Common myeloid progenitor, CD34-positive (primary cell): ENCODE data around the gene CACNA2D2.

Experiments
- CTCF ChIA-PET: fragments of 350-600 bp; sonication (Branson Sonifier 250); formaldehyde crosslinking; loops from one replicate; lab custom pipeline; 2021; ENCODE audit warnings: antibody characterized with exemption; lab: Charles Lee
- POLR2A ChIA-PET: fragments of 350-600 bp; sonication (Branson Sonifier 250); formaldehyde crosslinking; loops from one replicate; lab custom pipeline; 2021; ENCODE audit warnings: antibody characterized with exemption; lab: Charles Lee
- DNase-seq, 3 donors: peaks; one replicate each; pipeline versions ENCODE4 v3.0.0 to v3.0.0-alpha.2; 2013
- H3K27ac ChIP-seq, 2 experiments: 1 replicate in 1 of 2; 2 replicates in 1 of 2; pipeline ENCODE4 v1.7.0; 2013; ENCODE audit warnings: inconsistent platforms in 2 of 2, low read length in 2 of 2, mild to moderate bottlenecking in 2 of 2, low read depth in 1 of 2, moderate library complexity in 1 of 2; ENCODE audit not compliant: severe bottlenecking in 2 of 2, insufficient read depth in 1 of 2, poor library complexity in 1 of 2
- H3K27me3 ChIP-seq, 5 experiments: replicated peaks in 2 of 5; 1 replicate in 3 of 5; 2 replicates in 2 of 5; pipeline versions ENCODE4 v1.6.1 to v1.7.0; 2013; ENCODE audit warnings: low read length in 4 of 5, mild to moderate bottlenecking in 2 of 5, moderate library complexity in 2 of 5, inconsistent platforms in 1 of 5; ENCODE audit not compliant: insufficient read depth in 5 of 5, control insufficient read depth in 4 of 5
- H3K36me3 ChIP-seq, 4 experiments: 1 replicate in 2 of 4; 2 replicates in 2 of 4; pipeline versions ENCODE4 v1.6.1 to v1.7.0; 2013; ENCODE audit warnings: low read length in 3 of 4, control low read depth in 1 of 4, mild to moderate bottlenecking in 1 of 4; ENCODE audit not compliant: control insufficient read depth in 4 of 4, insufficient read depth in 4 of 4
- H3K4me1 ChIP-seq, 4 experiments: 1 replicate in 3 of 4; 2 replicates in 1 of 4; pipeline versions ENCODE4 v1.6.1 to v1.7.1; 2013; ENCODE audit warnings: low read length in 3 of 4, mild to moderate bottlenecking in 3 of 4, control low read depth in 1 of 4, inconsistent platforms in 1 of 4, moderate library complexity in 1 of 4; ENCODE audit not compliant: control insufficient read depth in 4 of 4, insufficient read depth in 4 of 4; ENCODE audit errors: control extremely low read depth in 1 of 4
- H3K4me3 ChIP-seq, 7 experiments: 1 replicate in 4 of 7; 2 replicates in 3 of 7; pipeline versions ENCODE4 v1.5.1 to v1.7.0; 2013; ENCODE audit warnings: mild to moderate bottlenecking in 7 of 7, low read length in 6 of 7, moderate library complexity in 6 of 7, inconsistent platforms in 2 of 7, low read depth in 2 of 7, control low read depth in 1 of 7; ENCODE audit not compliant: insufficient read depth in 4 of 7, control insufficient read depth in 1 of 7; ENCODE audit errors: extremely low read depth in 1 of 7
- H3K9me3 ChIP-seq, 5 experiments: 1 replicate in 4 of 5; 2 replicates in 1 of 5; pipeline versions ENCODE4 v1.6.1 to v1.7.1; 2013; ENCODE audit warnings: low read length in 4 of 5, mild to moderate bottlenecking in 2 of 5, inconsistent platforms in 1 of 5, low read depth in 1 of 5, moderate library complexity in 1 of 5; ENCODE audit not compliant: control insufficient read depth in 4 of 5, insufficient read depth in 2 of 5; ENCODE audit errors: control extremely low read depth in 1 of 5
- WGBS: methylation state at CpG from one replicate; pipeline ENCODE4 v1.1.5; 2013; ENCODE audit not compliant: insufficient coverage; 5-methylcytosine and 5-hydroxymethylcytosine counted together

Gene CACNA2D2

GRCh38 chr3:50359760-50360110, 143.7 kb downstream of the CACNA2D2 start:
- Histone ChIP-seq H3K4me1 (peaks cover 11 to 44% (median 42%) of the 10 kb centered on the region in 4 experiments), H3K27me3 (peaks cover 0 to 4% (median 0%) of the 10 kb centered on the region in 5 experiments), H3K36me3 (peaks cover 0 to 37% (median 22%) of the 10 kb centered on the region in 4 experiments), H3K9me3 (no peaks in the 10 kb centered on the region), H3K27ac (no peak overlapping the region), H3K4me3 (peak overlapping the region in 6 of 7 experiments; percentile 73 to 95 (median 84))
- ChIA-PET CTCF (interaction anchor here (1.3 kb wide), 1 partner anchor 11 kb away, joined by 4 read pairs; no protein-coding TSS in a partner anchor), POLR2A (interaction anchor here (1.3 kb wide), 1 partner anchor 23 kb away, joined by 4 read pairs; no protein-coding TSS in a partner anchor)
- DNase-seq: no peak
- 22% methylated on average over 7 of the region's 8 CpGs for WGBS

- H3K9me3 ChIP-seq: no peaks in the 10 kb centered on the region
- DNase-seq: peak; percentile 97 to 99 (median 98)
- H3K4me3 ChIP-seq: peak within 1 kb of the TSS; percentile 52 to 95 (median 83)
- ChIA-PET POLR2A (interaction anchor here (0.6 to 1.3 kb wide), 2 partner anchors 22 to 124 kb away, joined by 3 to 4 read pairs; no protein-coding TSS in a partner anchor), CTCF (interaction anchor here (1.3 kb wide), 1 partner anchor 11 kb away, joined by 4 read pairs; no protein-coding TSS in a partner anchor)
- H3K4me1 ChIP-seq: peaks cover 11 to 38% (median 36%) of the 10 kb centered on the region in 4 experiments
- H3K36me3 ChIP-seq: peaks cover 0 to 43% (median 28%) of the 10 kb centered on the region in 4 experiments
- H3K27me3 ChIP-seq: peaks cover 0 to 3% (median 0%) of the 10 kb centered on the region in 5 experiments
- H3K27ac ChIP-seq: peak within 1 kb of the TSS; percentile 89 to 95
- 2% methylated on average over 60 of the region's 64 CpGs for WGBS
Measured at GRCh38 chr3:50358911-50359759, 144.3 kb downstream of the CACNA2D2 start, which contains the start of gene TMEM115. Gene TMEM115 (minus strand): TSS chr3:50359521. CDS start chr3:50359063, 458 bp downstream.

- DNase-seq: no peak
- Histone ChIP-seq H3K36me3 (peaks cover 0 to 50% (median 34%) of the 10 kb centered on the region in 4 experiments), H3K4me1 (peaks cover 11 to 37% (median 36%) of the 10 kb centered on the region in 4 experiments), H3K27ac (peak overlapping the region; percentile 89 to 95), H3K27me3 (no peaks in the 10 kb centered on the region), H3K9me3 (no peaks in the 10 kb centered on the region), H3K4me3 (peak overlapping the region; percentile 52 to 95 (median 83))
- POLR2A ChIA-PET: no interaction called here
- CTCF ChIA-PET: interaction anchor here (0.7 to 4.3 kb wide), 2 partner anchors 11 to 19 kb away, joined by 3 to 29 read pairs; no protein-coding TSS in a partner anchor
- 85% methylated on average over 16 of the region's 24 CpGs for WGBS
Measured at GRCh38 chr3:50358355-50358910, 145.0 kb downstream of the CACNA2D2 start.

- Histone ChIP-seq H3K9me3 (no peaks in the 10 kb centered on the region), H3K4me3 (peak overlapping the region in 6 of 7 experiments; percentile 8 to 95 (median 84)), H3K27ac (peak overlapping the region; percentile 29 to 95), H3K4me1 (peaks cover 11 to 45% (median 38%) of the 10 kb centered on the region in 4 experiments), H3K27me3 (no peaks in the 10 kb centered on the region), H3K36me3 (peaks cover 0 to 56% (median 38%) of the 10 kb centered on the region in 4 experiments)
- ChIA-PET CTCF (interaction anchor here (0.6 to 4.3 kb wide), 10 partner anchors 8 to 161 kb away, joined by 3 to 29 read pairs (median 4); partner anchors contain the start of gene ZMYND10), POLR2A (interaction anchor here (1.5 kb wide), 1 partner anchor 10 kb away, joined by 4 read pairs; no protein-coding TSS in a partner anchor)
- no peak for DNase-seq
- WGBS: 86% methylated on average over 1 of the region's 1 CpG
Measured at GRCh38 chr3:50357481-50357880, 146.0 kb downstream of the CACNA2D2 start.

- no peaks in the 10 kb centered on the region for H3K9me3 ChIP-seq
- 61% methylated on average over 5 of the region's 5 CpGs for WGBS
- H3K27ac ChIP-seq: peak overlapping the region in 1 of 2 experiments; percentile 95
- DNase-seq: no peak
- H3K36me3 ChIP-seq: peaks cover 0 to 60% (median 38%) of the 10 kb centered on the region in 4 experiments
- H3K4me1 ChIP-seq: peaks cover 11 to 49% (median 40%) of the 10 kb centered on the region in 4 experiments
- CTCF ChIA-PET: interaction anchor here (0.8 to 4.3 kb wide), 9 partner anchors 9 to 162 kb away, joined by 3 to 29 read pairs (median 4); partner anchors contain the start of genes TUSC2 and ZMYND10
- H3K27me3 ChIP-seq: no peaks in the 10 kb centered on the region
- H3K4me3 ChIP-seq: peak overlapping the region in 2 of 7 experiments; percentile 84 to 95
- POLR2A ChIA-PET: interaction anchor here (1.5 kb wide), 1 partner anchor 9 kb away, joined by 4 read pairs; no protein-coding TSS in a partner anchor
Measured at GRCh38 chr3:50356553-50356952, 146.9 kb downstream of the CACNA2D2 start.

- Histone ChIP-seq H3K27ac (peak overlapping the region in 1 of 2 experiments; percentile 8), H3K4me3 (peak overlapping the region in 1 of 7 experiments; percentile 95), H3K27me3 (no peaks in the 10 kb centered on the region), H3K4me1 (peaks cover 11 to 54% (median 46%) of the 10 kb centered on the region in 4 experiments), H3K36me3 (peaks cover 0 to 61% (median 38%) of the 10 kb centered on the region in 4 experiments), H3K9me3 (no peaks in the 10 kb centered on the region)
- CTCF ChIA-PET: interaction anchor here (0.8 to 4.3 kb wide), 10 partner anchors 9 to 163 kb away, joined by 3 to 29 read pairs (median 6); partner anchors contain the start of genes TUSC2 and ZMYND10
- no peak for DNase-seq
- 82% methylated on average over 5 of the region's 5 CpGs for WGBS
- POLR2A ChIA-PET: interaction anchor here (1.5 kb wide), 1 partner anchor 8 kb away, joined by 4 read pairs; no protein-coding TSS in a partner anchor
Measured at GRCh38 chr3:50355829-50356552, 147.4 kb downstream of the CACNA2D2 start.
